Astrocyte (in vitro differentiated cells and primary cell): ENCODE measurements around the gene HERC6. TPM values are rescaled to one million over a fixed set of nuclear protein-coding genes. Genes with fewer than 3 reads are reported as not detected.

Source experiments
- DNase-seq: peaks from one replicate; pipeline ENCODE4 v3.0.0-alpha.2; 2010; ENCODE audit warnings: low read depth
- FAIRE-seq: peaks from 2 replicates; lab custom pipeline; 2011; peaks lifted over from hg19 to GRCh38; lab: Jason Lieb, UNC
- H2AFZ ChIP-seq: 2 replicates; pipeline ENCODE4 v1.6.0; 2012; ENCODE audit warnings: low read depth, low read length, inconsistent platforms
- H3K27ac ChIP-seq: 2 replicates; pipeline ENCODE4 v1.5.1; 2011; ENCODE audit warnings: low read depth, low read length, inconsistent platforms
- H3K27me3 ChIP-seq: 2 replicates; pipeline ENCODE4 v1.6.0; 2011; ENCODE audit warnings: low read length, inconsistent platforms; ENCODE audit not compliant: insufficient read depth
- H3K36me3 ChIP-seq: 2 replicates; pipeline ENCODE4 v1.5.1; 2011; ENCODE audit warnings: low read length, inconsistent platforms; ENCODE audit not compliant: insufficient read depth
- H3K4me1 ChIP-seq: 2 replicates; pipeline ENCODE4 v1.5.1; 2011; ENCODE audit warnings: low read length, inconsistent platforms; ENCODE audit not compliant: insufficient read depth
- H3K4me2 ChIP-seq: 2 replicates; pipeline ENCODE4 v1.6.0; 2012; ENCODE audit warnings: low read length, inconsistent platforms
- H3K4me3 ChIP-seq: 2 replicates; pipeline ENCODE4 v1.5.1; 2011; ENCODE audit warnings: low read depth, mild to moderate bottlenecking, low read length, inconsistent platforms; ENCODE audit not compliant: insufficient read depth
- H3K79me2 ChIP-seq: 2 replicates; pipeline ENCODE4 v1.6.0; 2012; ENCODE audit warnings: mild to moderate bottlenecking, low read length, inconsistent platforms; ENCODE audit not compliant: insufficient read depth
- H3K9ac ChIP-seq: 2 replicates; pipeline ENCODE4 v1.6.0; 2012; ENCODE audit warnings: mild to moderate bottlenecking, low read length, inconsistent platforms
- H3K9me3 ChIP-seq: 2 replicates; pipeline ENCODE4 v1.5.1; 2012; ENCODE audit warnings: low read depth, mild to moderate bottlenecking, low read length, inconsistent platforms; ENCODE audit not compliant: insufficient read depth
- H4K20me1 ChIP-seq: 2 replicates; pipeline ENCODE4 v1.6.0; 2012; ENCODE audit warnings: low read length, inconsistent platforms; ENCODE audit not compliant: insufficient read depth
- H3K27ac Mint-ChIP-seq: one replicate; pipeline ENCODE4 v1.8.0; 2021; ENCODE audit warnings: mild to moderate bottlenecking, mixed read lengths; ENCODE audit not compliant: unreplicated experiment
- H3K27me3 Mint-ChIP-seq: one replicate; pipeline ENCODE4 v1.8.0; 2021; ENCODE audit warnings: low read depth, mixed read lengths; ENCODE audit not compliant: unreplicated experiment
- H3K36me3 Mint-ChIP-seq: one replicate; pipeline ENCODE4 v1.8.0; 2021; ENCODE audit warnings: low read depth, mixed read lengths; ENCODE audit not compliant: unreplicated experiment
- H3K4me1 Mint-ChIP-seq: one replicate; pipeline ENCODE4 v1.8.0; 2021; ENCODE audit warnings: low read depth, mixed read lengths; ENCODE audit not compliant: unreplicated experiment
- H3K4me3 Mint-ChIP-seq: one replicate; pipeline ENCODE4 v1.8.0; 2021; ENCODE audit warnings: mild to moderate bottlenecking, moderate library complexity, mixed read lengths; ENCODE audit not compliant: unreplicated experiment
- H3K9me3 Mint-ChIP-seq: one replicate; pipeline ENCODE4 v1.8.0; 2021; ENCODE audit warnings: mild to moderate bottlenecking, mixed read lengths; ENCODE audit not compliant: unreplicated experiment
- EZH2 ChIP-seq: IDR thresholded peaks from 2 replicates; pipeline ENCODE4 v1.6.1; 2012; ENCODE audit warnings: mild to moderate bottlenecking, low read length, inconsistent platforms; ENCODE audit not compliant: insufficient read depth
- total RNA-seq: library from RNA; stranded (reverse); gene quantifications from 2 replicates; pipeline ENCODE4 v1.2.1, GENCODE V29; 2021
- TF ChIP-seq, protein P1 (sequence below): IDR thresholded peaks from 2 replicates; pipeline ENCODE4 v1.5.1; 2011; ENCODE audit warnings: low read depth, mild to moderate bottlenecking, inconsistent platforms, low read length, moderate library complexity; ENCODE audit not compliant: insufficient read depth

HERC6 gene
- total RNA-seq, 1 donor from 2014 or later = 37.3 TPM

DNA sequence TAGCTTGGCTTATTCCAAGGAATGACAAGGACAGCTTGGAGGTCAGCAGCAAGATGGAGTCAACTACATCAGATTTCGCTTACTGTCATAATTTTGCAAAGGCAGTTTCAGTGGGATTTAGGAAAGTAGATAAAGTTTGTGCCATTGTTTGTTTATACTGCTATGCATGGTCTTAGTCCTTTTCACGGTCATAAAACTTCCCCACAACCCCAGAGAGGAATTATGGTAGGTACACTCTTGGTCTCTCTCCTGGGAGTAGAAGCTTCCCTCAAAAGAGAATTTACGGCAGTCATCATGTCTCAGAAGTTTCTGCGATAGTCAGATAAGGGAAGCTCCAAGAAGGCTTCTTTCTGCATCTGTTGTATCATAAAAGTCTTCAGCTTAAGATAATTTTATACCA lies 27.9 kb upstream of the HERC6 start:
- DNase-seq (no peak), FAIRE-seq (no peak)
- no peak overlapping the region for H3K4me3 ChIP-seq
- no peaks in the 10 kb centered on the region for H3K79me2 ChIP-seq
- no peak overlapping the region for H3K9ac ChIP-seq
- Mint-ChIP-seq H3K27me3 (no peaks in the 10 kb centered on the region), H3K9me3 (peaks cover 5% of the 10 kb centered on the region), H3K4me1 (peaks cover 4% of the 10 kb centered on the region), H3K4me3 (no peak overlapping the region), H3K27ac (no peak overlapping the region), H3K36me3 (no peaks in the 10 kb centered on the region)
- H3K27me3 ChIP-seq = no peaks in the 10 kb centered on the region
- H3K4me1 ChIP-seq = no peaks in the 10 kb centered on the region
- no peaks in the 10 kb centered on the region for H3K9me3 ChIP-seq
- TF ChIP-seq, protein P1, sequence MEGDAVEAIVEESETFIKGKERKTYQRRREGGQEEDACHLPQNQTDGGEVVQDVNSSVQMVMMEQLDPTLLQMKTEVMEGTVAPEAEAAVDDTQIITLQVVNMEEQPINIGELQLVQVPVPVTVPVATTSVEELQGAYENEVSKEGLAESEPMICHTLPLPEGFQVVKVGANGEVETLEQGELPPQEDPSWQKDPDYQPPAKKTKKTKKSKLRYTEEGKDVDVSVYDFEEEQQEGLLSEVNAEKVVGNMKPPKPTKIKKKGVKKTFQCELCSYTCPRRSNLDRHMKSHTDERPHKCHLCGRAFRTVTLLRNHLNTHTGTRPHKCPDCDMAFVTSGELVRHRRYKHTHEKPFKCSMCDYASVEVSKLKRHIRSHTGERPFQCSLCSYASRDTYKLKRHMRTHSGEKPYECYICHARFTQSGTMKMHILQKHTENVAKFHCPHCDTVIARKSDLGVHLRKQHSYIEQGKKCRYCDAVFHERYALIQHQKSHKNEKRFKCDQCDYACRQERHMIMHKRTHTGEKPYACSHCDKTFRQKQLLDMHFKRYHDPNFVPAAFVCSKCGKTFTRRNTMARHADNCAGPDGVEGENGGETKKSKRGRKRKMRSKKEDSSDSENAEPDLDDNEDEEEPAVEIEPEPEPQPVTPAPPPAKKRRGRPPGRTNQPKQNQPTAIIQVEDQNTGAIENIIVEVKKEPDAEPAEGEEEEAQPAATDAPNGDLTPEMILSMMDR = no peak
- TF ChIP-seq EZH2 = no peak
- H3K4me2 ChIP-seq = no peak overlapping the region
- no peaks in the 10 kb centered on the region for H4K20me1 ChIP-seq
- no peak overlapping the region for H2AFZ ChIP-seq
- H3K27ac ChIP-seq = no peak overlapping the region
- H3K36me3 ChIP-seq = no peaks in the 10 kb centered on the region

DNA sequence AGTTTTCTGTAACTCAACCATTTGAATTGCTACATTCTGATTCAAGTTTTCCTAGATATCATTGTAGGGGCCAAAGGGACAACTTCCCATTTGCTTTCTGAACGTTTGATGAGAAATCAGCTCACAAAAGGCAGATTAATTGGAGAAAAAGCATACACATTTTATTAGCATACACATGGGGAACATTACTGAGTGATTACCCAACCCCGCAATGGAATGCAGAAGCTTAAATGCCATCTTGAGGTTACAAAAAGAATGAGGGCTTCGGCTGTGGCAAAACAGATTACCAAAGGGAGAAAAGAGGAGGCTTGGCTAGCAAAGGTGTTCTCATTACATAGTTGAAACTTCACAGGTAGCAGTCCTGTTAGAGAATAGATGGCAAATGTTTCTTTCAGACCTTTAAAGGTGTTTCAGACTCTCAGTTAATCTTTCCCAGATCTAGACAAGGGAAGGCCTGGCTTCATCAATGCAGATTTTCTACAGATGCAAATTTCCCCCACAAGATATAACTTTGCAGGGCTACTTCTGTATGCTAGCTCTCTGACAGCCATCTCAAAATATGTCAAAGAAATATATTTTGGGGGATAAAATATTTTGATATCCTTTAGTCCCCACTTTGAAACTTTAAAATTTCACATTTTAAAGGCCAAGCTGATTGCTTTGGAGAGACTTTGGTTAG lies 26.5 kb upstream of the HERC6 start:
- H3K36me3 ChIP-seq = no peaks in the 10 kb centered on the region
- H3K79me2 ChIP-seq = no peaks in the 10 kb centered on the region
- peak overlapping the region; percentile 64 for H3K27ac Mint-ChIP-seq
- no peak overlapping the region for H3K9ac ChIP-seq
- FAIRE-seq = peak; percentile 66
- TF ChIP-seq, protein P1 = no peak
- TF ChIP-seq EZH2 = no peak
- no peak overlapping the region for H3K27ac ChIP-seq
- peak; percentile 63 for DNase-seq
- H3K27me3 ChIP-seq = no peaks in the 10 kb centered on the region
- H3K4me2 ChIP-seq = peak overlapping the region; percentile 36
- no peaks in the 10 kb centered on the region for H3K36me3 Mint-ChIP-seq
- H3K4me3 Mint-ChIP-seq = no peak overlapping the region
- no peaks in the 10 kb centered on the region for H3K9me3 ChIP-seq
- no peak overlapping the region for H2AFZ ChIP-seq
- peaks cover 5% of the 10 kb centered on the region for H3K9me3 Mint-ChIP-seq
- no peaks in the 10 kb centered on the region for H3K27me3 Mint-ChIP-seq
- no peaks in the 10 kb centered on the region for H3K4me1 ChIP-seq
- peaks cover 4% of the 10 kb centered on the region for H3K4me1 Mint-ChIP-seq
- H3K4me3 ChIP-seq = no peak overlapping the region
- H4K20me1 ChIP-seq = no peaks in the 10 kb centered on the region

DNA sequence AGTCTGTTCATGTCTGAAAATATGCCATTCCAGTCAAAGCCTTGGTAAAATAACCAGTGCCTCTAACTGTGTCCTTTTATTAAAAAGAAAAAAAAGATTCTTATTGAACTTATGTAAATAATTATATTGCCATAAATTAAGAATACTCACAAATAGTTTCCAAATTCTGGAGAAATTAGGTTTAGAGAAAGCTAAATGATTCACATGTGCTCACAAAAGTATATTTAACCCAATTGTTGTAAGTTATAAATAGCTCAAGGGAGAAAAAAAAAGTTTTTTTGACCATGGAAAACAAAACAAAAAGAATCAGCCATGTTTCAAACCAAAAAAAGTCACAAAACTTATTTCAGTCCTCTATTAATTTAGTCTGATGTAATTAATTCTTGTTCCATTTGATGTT lies 25.3 kb upstream of the HERC6 start:
- H2AFZ ChIP-seq = no peak overlapping the region
- H3K4me1 ChIP-seq = no peaks in the 10 kb centered on the region
- peaks cover 1% of the 10 kb centered on the region for H3K9me3 ChIP-seq
- FAIRE-seq (no peak), DNase-seq (no peak)
- Mint-ChIP-seq H3K4me1 (peaks cover 4% of the 10 kb centered on the region), H3K9me3 (peaks cover 8% of the 10 kb centered on the region), H3K36me3 (no peaks in the 10 kb centered on the region), H3K27me3 (no peaks in the 10 kb centered on the region), H3K4me3 (no peak overlapping the region), H3K27ac (no peak overlapping the region)
- no peak overlapping the region for H3K4me3 ChIP-seq
- no peak overlapping the region for H3K27ac ChIP-seq
- no peak overlapping the region for H3K9ac ChIP-seq
- H3K4me2 ChIP-seq = no peak overlapping the region
- no peaks in the 10 kb centered on the region for H4K20me1 ChIP-seq
- no peaks in the 10 kb centered on the region for H3K27me3 ChIP-seq
- no peaks in the 10 kb centered on the region for H3K79me2 ChIP-seq
- no peak for TF ChIP-seq EZH2
- TF ChIP-seq, protein P1 = no peak
- no peaks in the 10 kb centered on the region for H3K36me3 ChIP-seq
